PC-9 (cell line): Measurements from ENCODE around the gene CUX1. TPM values are rescaled to one million over a fixed set of nuclear protein-coding genes. Genes with fewer than 3 reads are reported as not detected.

ENCODE experiments used
- BruUV-seq: library from RNA; stranded (reverse); fragments of 400-500 nt; replicated peaks from 2 replicates; lab custom pipeline; 2021; lab: Mats Ljungman, UMichigan
- CTCF ChIA-PET: fragments of 300-600 bp; sonication (Branson Sonifier 250); formaldehyde crosslinking; loops from one replicate; lab custom pipeline; 2022; ENCODE audit warnings: antibody characterized with exemption; lab: Charles Lee
- POLR2A ChIA-PET: fragments of 300-600 bp; sonication (Branson Sonifier 250); formaldehyde crosslinking; loops from one replicate; lab custom pipeline; 2022; ENCODE audit warnings: antibody characterized with exemption; ENCODE audit not compliant: unreplicated experiment; lab: Charles Lee
- DNase-seq, 2 experiments: peaks; one replicate each; pipeline versions ENCODE4 v3.0.0 to v3.0.0-alpha.2; 2015 to 2022; ENCODE audit warnings: mixed read lengths in 1 of 2
- H2AFZ ChIP-seq: fragments of 200-600 bp; sonication (generic); 2 replicates; pipeline ENCODE4 v1.8.1; 2017; ENCODE audit warnings: antibody characterized with exemption
- H3F3A ChIP-seq: fragments of 200-600 bp; sonication (generic); 2 replicates; pipeline ENCODE4 v1.8.1; 2017; ENCODE audit warnings: antibody characterized with exemption, mild to moderate bottlenecking, low read depth; ENCODE audit not compliant: insufficient read depth
- H3K27ac ChIP-seq: fragments of 200-600 bp; sonication (generic); 2 replicates; pipeline ENCODE4 v1.6.1; 2016; ENCODE audit warnings: mixed run types
- H3K27me3 ChIP-seq: fragments of 200-600 bp; sonication (generic); 2 replicates; pipeline ENCODE4 v1.6.1; 2016; ENCODE audit warnings: low read depth, mixed run types; ENCODE audit not compliant: insufficient read depth
- H3K36me3 ChIP-seq: fragments of 200-600 bp; sonication (generic); 2 replicates; pipeline ENCODE4 v1.6.1; 2016; ENCODE audit warnings: low read depth, mixed run types
- H3K4me1 ChIP-seq: fragments of 200-600 bp; sonication (generic); replicated peaks from 2 replicates; pipeline ENCODE4 v1.6.1; 2016; ENCODE audit warnings: mixed run types; ENCODE audit not compliant: insufficient read depth
- H3K4me2 ChIP-seq: fragments of 200-600 bp; sonication (generic); 2 replicates; pipeline ENCODE4 v1.6.1; 2017; ENCODE audit warnings: mixed run types
- H3K4me3 ChIP-seq: fragments of 200-600 bp; sonication (generic); 2 replicates; pipeline ENCODE4 v1.6.1; 2016; ENCODE audit warnings: mixed run types
- H3K79me2 ChIP-seq: fragments of 200-600 bp; sonication (generic); 2 replicates; pipeline ENCODE4 v1.6.1; 2017; ENCODE audit warnings: low read depth, mixed run types
- H3K9me2 ChIP-seq: fragments of 200-600 bp; sonication (generic); 2 replicates; pipeline ENCODE4 v1.8.1; 2017; ENCODE audit warnings: mild to moderate bottlenecking; ENCODE audit not compliant: insufficient read depth
- H3K9me3 ChIP-seq: fragments of 200-600 bp; sonication (generic); 2 replicates; pipeline ENCODE4 v1.8.1; 2016; ENCODE audit warnings: low read depth; ENCODE audit not compliant: insufficient read depth
- H4K20me1 ChIP-seq: fragments of 200-600 bp; sonication (generic); 2 replicates; pipeline ENCODE4 v1.8.1; 2017; ENCODE audit not compliant: insufficient read depth
- CTCF ChIP-seq: fragments of 200-600 bp; sonication (generic); conservative IDR thresholded peaks from 2 replicates; pipeline ENCODE4 v1.6.1; 2017; ENCODE audit warnings: mixed run types, antibody characterized with exemption, mild to moderate bottlenecking, moderate library complexity
- EZH2 ChIP-seq: fragments of 200-600 bp; sonication (generic); IDR thresholded peaks from 2 replicates; pipeline ENCODE4 v1.8.0; 2017; ENCODE audit warnings: antibody characterized with exemption, low read depth
- intact Hi-C: fragments of 100-400 bp; cut with micrococcal nuclease; formaldehyde crosslinking; loops from one replicate; pipeline ENCODE4 v1.10.0; 2022; ENCODE audit not compliant: unreplicated experiment
- total RNA-seq: library from RNA; stranded (reverse); gene quantifications from 2 replicates; pipeline ENCODE4 v1.2.3, GENCODE V29; 2021

The CUX1 gene
- total RNA-seq, 1 experiment from 2014 or later = 83.3 TPM

GRCh38 chr7:102155821-102156441, 338.5 kb downstream of the CUX1 start:
- TF ChIP-seq CTCF (no peak), EZH2 (no peak)
- Histone ChIP-seq H3K4me1 (peaks cover 34% of the 10 kb centered on the region), H3K27me3 (no peaks in the 10 kb centered on the region), H3K36me3 (no peaks in the 10 kb centered on the region), H3K27ac (no peak overlapping the region), H3K4me3 (no peak overlapping the region), H3F3A (peaks cover 35% of the 10 kb centered on the region), H3K9me2 (no peaks in the 10 kb centered on the region), H3K79me2 (no peaks in the 10 kb centered on the region), H3K9me3 (no peaks in the 10 kb centered on the region), H3K4me2 (no peak overlapping the region), H2AFZ (no peak overlapping the region), H4K20me1 (no peaks in the 10 kb centered on the region)
- BruUV-seq = no TSS peak
- CTCF ChIA-PET = no interaction called here
- POLR2A ChIA-PET = interaction anchor here (0.6 kb wide), 1 partner anchor 197 kb away, joined by 5 read pairs; no protein-coding TSS in a partner anchor
- intact Hi-C loops = no loop called here
- no peak for DNase-seq

GRCh38 chr7:102156867-102157266, 339.4 kb downstream of the CUX1 start:
- H3K4me1 ChIP-seq = peaks cover 25% of the 10 kb centered on the region
- no peak for TF ChIP-seq CTCF
- DNase-seq = no peak
- H3F3A ChIP-seq = peaks cover 26% of the 10 kb centered on the region
- ChIA-PET CTCF (no interaction called here), POLR2A (no interaction called here)
- H3K9me2 ChIP-seq = no peaks in the 10 kb centered on the region
- H2AFZ ChIP-seq = no peak overlapping the region
- no TSS peak for BruUV-seq
- intact Hi-C loops = no loop called here
- H3K79me2 ChIP-seq = no peaks in the 10 kb centered on the region
- H3K27me3 ChIP-seq = no peaks in the 10 kb centered on the region
- H3K4me2 ChIP-seq = no peak overlapping the region
- H3K36me3 ChIP-seq = no peaks in the 10 kb centered on the region
- H3K27ac ChIP-seq = no peak overlapping the region
- no peaks in the 10 kb centered on the region for H4K20me1 ChIP-seq
- no peaks in the 10 kb centered on the region for H3K9me3 ChIP-seq
- H3K4me3 ChIP-seq = no peak overlapping the region

- Histone ChIP-seq H3K4me3 (no peak overlapping the region), H3K36me3 (no peaks in the 10 kb centered on the region), H3K9me2 (no peaks in the 10 kb centered on the region), H3K4me2 (no peak overlapping the region), H3K9me3 (no peaks in the 10 kb centered on the region), H2AFZ (no peak overlapping the region), H3F3A (no peaks in the 10 kb centered on the region), H3K27me3 (no peaks in the 10 kb centered on the region), H4K20me1 (no peaks in the 10 kb centered on the region), H3K79me2 (no peaks in the 10 kb centered on the region), H3K4me1 (no peaks in the 10 kb centered on the region), H3K27ac (no peak overlapping the region)
- intact Hi-C loops = no loop called here
- ChIA-PET CTCF (interaction anchor here (0.6 kb wide), 1 partner anchor 14 kb away, joined by 5 read pairs; no protein-coding TSS in a partner anchor), POLR2A (no interaction called here)
- BruUV-seq = no TSS peak
- TF ChIP-seq EZH2 = no peak
- TF ChIP-seq CTCF = no peak
- DNase-seq = no peak
Observed at GRCh38 chr7:102165136-102165535, 347.7 kb downstream of the CUX1 start.
